ENCODE data around the gene PCED1A.
"Not testable (repeated sequence)": the region's sequence is repeated elsewhere in the genome, so short reads cannot be mapped to it uniquely, and the experiment has no call there.

GRCh38 chr20:2831206-2831605 is 9.2 kb downstream of the PCED1A start:
- TF ChIP-seq POLR2A, POLR2AphosphoS5 (IDR thresholded peaks at IDR 0.05; ENCODE audit: low read depth, low read length): not testable (repeated sequence)
